Measurements from ENCODE around the gene MIF4GD. TPM values are rescaled to one million over a fixed set of nuclear protein-coding genes. Genes with fewer than 3 reads are reported as not detected.

MIF4GD gene
- total and polyA plus RNA-seq, 9 of the 15 experiments (the other 6 are each of a cell fraction or from before 2014, with no cell fraction given): 11.8 to 63.8 (median 28.1) TPM

DNA sequence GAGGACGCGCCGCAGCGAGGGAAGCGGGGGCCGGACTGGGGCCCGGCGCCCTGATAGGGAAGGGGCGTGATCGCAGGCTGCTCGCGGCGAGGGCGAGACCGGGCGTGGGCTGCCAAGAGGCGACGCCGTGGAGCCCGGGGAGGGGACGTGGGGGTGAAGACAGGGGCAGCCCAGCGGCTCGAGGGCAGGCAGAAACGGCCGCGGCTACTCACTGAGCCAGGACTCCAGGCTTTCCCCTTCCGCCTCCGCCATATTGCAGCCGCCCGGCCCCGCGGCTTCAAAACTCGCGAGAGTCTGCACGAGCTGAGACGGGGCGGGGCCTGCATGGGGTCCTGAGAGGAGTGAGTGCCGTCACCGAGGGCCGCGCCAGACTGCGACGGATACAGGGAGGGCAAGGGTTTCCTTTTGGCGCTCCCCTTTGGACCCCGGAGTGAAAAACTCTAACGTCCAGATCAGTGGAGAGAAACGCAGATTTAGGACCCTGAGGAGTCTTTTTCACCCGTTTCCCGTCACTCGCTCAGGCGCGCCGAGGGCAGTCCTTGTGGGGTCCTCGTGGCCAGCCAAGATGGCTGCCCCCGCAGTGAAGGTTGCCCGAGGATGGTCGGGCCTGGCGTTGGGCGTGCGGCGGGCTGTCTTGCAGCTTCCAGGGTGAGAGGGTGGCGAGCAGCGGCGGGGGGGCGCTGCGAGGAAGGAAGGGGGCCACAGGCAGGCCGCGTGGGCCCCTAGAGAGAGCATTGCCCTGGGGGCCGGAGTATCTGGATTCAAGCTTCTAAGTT lies 9.5 kb downstream of the MIF4GD start, which contains the start of the genes GGA3 and MRPS7 (continued):
- TF ChIP-seq, protein P1, sequence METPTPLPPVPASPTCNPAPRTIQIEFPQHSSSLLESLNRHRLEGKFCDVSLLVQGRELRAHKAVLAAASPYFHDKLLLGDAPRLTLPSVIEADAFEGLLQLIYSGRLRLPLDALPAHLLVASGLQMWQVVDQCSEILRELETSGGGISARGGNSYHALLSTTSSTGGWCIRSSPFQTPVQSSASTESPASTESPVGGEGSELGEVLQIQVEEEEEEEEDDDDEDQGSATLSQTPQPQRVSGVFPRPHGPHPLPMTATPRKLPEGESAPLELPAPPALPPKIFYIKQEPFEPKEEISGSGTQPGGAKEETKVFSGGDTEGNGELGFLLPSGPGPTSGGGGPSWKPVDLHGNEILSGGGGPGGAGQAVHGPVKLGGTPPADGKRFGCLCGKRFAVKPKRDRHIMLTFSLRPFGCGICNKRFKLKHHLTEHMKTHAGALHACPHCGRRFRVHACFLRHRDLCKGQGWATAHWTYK (CRISPR knock-in tag; IDR thresholded peaks at IDR 0.05): peak; percentile 58; the same call in 1 of the 2 replicates
- TF ChIP-seq, protein P2, sequence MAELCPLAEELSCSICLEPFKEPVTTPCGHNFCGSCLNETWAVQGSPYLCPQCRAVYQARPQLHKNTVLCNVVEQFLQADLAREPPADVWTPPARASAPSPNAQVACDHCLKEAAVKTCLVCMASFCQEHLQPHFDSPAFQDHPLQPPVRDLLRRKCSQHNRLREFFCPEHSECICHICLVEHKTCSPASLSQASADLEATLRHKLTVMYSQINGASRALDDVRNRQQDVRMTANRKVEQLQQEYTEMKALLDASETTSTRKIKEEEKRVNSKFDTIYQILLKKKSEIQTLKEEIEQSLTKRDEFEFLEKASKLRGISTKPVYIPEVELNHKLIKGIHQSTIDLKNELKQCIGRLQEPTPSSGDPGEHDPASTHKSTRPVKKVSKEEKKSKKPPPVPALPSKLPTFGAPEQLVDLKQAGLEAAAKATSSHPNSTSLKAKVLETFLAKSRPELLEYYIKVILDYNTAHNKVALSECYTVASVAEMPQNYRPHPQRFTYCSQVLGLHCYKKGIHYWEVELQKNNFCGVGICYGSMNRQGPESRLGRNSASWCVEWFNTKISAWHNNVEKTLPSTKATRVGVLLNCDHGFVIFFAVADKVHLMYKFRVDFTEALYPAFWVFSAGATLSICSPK (IDR thresholded peaks at IDR 0.05; ENCODE audit: borderline replicate concordance): no peak
- TF ChIP-seq, protein P3, sequence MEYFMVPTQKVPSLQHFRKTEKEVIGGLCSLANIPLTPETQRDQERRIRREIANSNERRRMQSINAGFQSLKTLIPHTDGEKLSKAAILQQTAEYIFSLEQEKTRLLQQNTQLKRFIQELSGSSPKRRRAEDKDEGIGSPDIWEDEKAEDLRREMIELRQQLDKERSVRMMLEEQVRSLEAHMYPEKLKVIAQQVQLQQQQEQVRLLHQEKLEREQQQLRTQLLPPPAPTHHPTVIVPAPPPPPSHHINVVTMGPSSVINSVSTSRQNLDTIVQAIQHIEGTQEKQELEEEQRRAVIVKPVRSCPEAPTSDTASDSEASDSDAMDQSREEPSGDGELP (CRISPR knock-in tag; IDR thresholded peaks at IDR 0.05; ENCODE audit: borderline replicate concordance): peak; percentile 75
- TF ChIP-seq ERF (CRISPR knock-in tag; IDR thresholded peaks at IDR 0.05) (peak; percentile 71), KDM5B (IDR thresholded peaks at IDR 0.05; ENCODE audit: insufficient replicate concordance, low read depth, low read length) (peak; percentile 92), LARP7 (IDR thresholded peaks at IDR 0.05) (no peak), SMARCA4 (IDR thresholded peaks at IDR 0.05) (no peak), OTX1 (CRISPR knock-in tag; IDR thresholded peaks at IDR 0.05) (no peak), SREBF1 (IDR thresholded peaks at IDR 0.05; ENCODE audit: borderline replicate concordance, low read depth, low read length) (no peak), ZNF184 (CRISPR knock-in tag; IDR thresholded peaks at IDR 0.05) (no peak), TCF7L2 (IDR thresholded peaks at IDR 0.05; ENCODE audit: low read depth, low read length) (no peak), RAD51 (IDR thresholded peaks at IDR 0.05; ENCODE audit: borderline replicate concordance, low read depth) (no peak; the same call in 1 of the 2 replicates), ZNF232 (CRISPR knock-in tag; IDR thresholded peaks at IDR 0.05) (no peak), SMAD1 (IDR thresholded peaks at IDR 0.05; ENCODE audit: low read depth, low read length, partially characterized antibody) (no peak), HNRNPL (IDR thresholded peaks at IDR 0.05; ENCODE audit: low read depth, low read length) (0 out of 2 replicates have a peak, but pooled peaks have one; percentile 22), HEY1 (CRISPR knock-in tag; IDR thresholded peaks at IDR 0.05; ENCODE audit: borderline replicate concordance) (no peak), BCOR (IDR thresholded peaks at IDR 0.05) (no peak; the same call in 1 of the 2 replicates), ZNF212 (CRISPR knock-in tag; IDR thresholded peaks at IDR 0.05) (no peak), ZNF12 (CRISPR knock-in tag; IDR thresholded peaks at IDR 0.05) (no peak)
- TF ChIP-seq, protein P4, sequence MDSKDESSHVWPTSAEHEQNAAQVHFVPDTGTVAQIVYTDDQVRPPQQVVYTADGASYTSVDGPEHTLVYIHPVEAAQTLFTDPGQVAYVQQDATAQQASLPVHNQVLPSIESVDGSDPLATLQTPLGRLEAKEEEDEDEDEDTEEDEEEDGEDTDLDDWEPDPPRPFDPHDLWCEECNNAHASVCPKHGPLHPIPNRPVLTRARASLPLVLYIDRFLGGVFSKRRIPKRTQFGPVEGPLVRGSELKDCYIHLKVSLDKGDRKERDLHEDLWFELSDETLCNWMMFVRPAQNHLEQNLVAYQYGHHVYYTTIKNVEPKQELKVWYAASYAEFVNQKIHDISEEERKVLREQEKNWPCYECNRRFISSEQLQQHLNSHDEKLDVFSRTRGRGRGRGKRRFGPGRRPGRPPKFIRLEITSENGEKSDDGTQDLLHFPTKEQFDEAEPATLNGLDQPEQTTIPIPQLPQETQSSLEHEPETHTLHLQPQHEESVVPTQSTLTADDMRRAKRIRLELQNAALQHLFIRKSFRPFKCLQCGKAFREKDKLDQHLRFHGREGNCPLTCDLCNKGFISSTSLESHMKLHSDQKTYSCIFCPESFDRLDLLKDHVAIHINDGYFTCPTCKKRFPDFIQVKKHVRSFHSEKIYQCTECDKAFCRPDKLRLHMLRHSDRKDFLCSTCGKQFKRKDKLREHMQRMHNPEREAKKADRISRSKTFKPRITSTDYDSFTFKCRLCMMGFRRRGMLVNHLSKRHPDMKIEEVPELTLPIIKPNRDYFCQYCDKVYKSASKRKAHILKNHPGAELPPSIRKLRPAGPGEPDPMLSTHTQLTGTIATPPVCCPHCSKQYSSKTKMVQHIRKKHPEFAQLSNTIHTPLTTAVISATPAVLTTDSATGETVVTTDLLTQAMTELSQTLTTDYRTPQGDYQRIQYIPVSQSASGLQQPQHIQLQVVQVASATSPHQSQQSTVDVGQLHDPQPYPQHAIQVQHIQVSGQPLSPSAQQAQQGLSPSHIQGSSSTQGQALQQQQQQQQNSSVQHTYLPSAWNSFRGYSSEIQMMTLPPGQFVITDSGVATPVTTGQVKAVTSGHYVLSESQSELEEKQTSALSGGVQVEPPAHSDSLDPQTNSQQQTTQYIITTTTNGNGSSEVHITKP (IDR thresholded peaks at IDR 0.05; ENCODE audit: partially characterized antibody): peak; percentile 32

All from K562 (cell line).